HG02970 (cell line): Measurements from ENCODE around the gene VAPB.
"Not testable (repeated sequence)": the region's sequence is repeated elsewhere in the genome, so short reads cannot be mapped to it uniquely, and the experiment has no call there.

Experiments
- ATAC-seq: cut with Tn5 transposase; IDR thresholded peaks from one replicate; pipeline ENCODE4 v1.9.1; 2021; ENCODE audit warnings: mild to moderate bottlenecking, moderate library complexity, moderate number of reproducible peaks; ENCODE audit not compliant: unreplicated experiment, low FRiP score

VAPB gene

GRCh38 chr20:58405504-58406291 lies 16.7 kb downstream of the VAPB start:
- ATAC-seq: no peak

GRCh38 chr20:58406422-58407001 lies 17.5 kb downstream of the VAPB start:
- ATAC-seq: no peak

- ATAC-seq: no peak
These were observed 18.3 kb downstream of the VAPB start for GRCh38 chr20:58407201-58407873.

- ATAC-seq: no peak
These were observed 19.0 kb downstream of the VAPB start for GRCh38 chr20:58407966-58408557.

GRCh38 chr20:58408603-58409246 lies 19.7 kb downstream of the VAPB start:
- ATAC-seq: no peak

GRCh38 chr20:58414216-58414615 lies 25.2 kb downstream of the VAPB start:
- ATAC-seq: not testable (repeated sequence)

GRCh38 chr20:58414786-58415185 lies 25.8 kb downstream of the VAPB start:
- ATAC-seq: not testable (repeated sequence)

- ATAC-seq: no peak
These were observed 27.0 kb downstream of the VAPB start for GRCh38 chr20:58416057-58416456.

- no peak for ATAC-seq
These were observed 27.8 kb downstream of the VAPB start for GRCh38 chr20:58416835-58417234.

GRCh38 chr20:58417438-58417837 lies 28.4 kb downstream of the VAPB start:
- no peak for ATAC-seq

- ATAC-seq: no peak
These were observed 30.1 kb downstream of the VAPB start for GRCh38 chr20:58418949-58419748.

- no peak for ATAC-seq
These were observed 31.9 kb downstream of the VAPB start for GRCh38 chr20:58420798-58421496.

- ATAC-seq: no peak
These were observed 32.4 kb downstream of the VAPB start for GRCh38 chr20:58421497-58421850.

GRCh38 chr20:58424218-58424969 lies 35.4 kb downstream of the VAPB start:
- ATAC-seq: no peak

- not testable (repeated sequence) for ATAC-seq
These were observed 38.5 kb downstream of the VAPB start for GRCh38 chr20:58427571-58427970.

GRCh38 chr20:58428364-58428763 lies 39.3 kb downstream of the VAPB start:
- no peak for ATAC-seq

GRCh38 chr20:58429303-58429702 lies 40.3 kb downstream of the VAPB start:
- ATAC-seq: no peak

- ATAC-seq: no peak
These were observed 42.1 kb downstream of the VAPB start for GRCh38 chr20:58431134-58431533.
